ENCODE results near the gene PCDHGC4. TPM values are rescaled to one million over a fixed set of nuclear protein-coding genes. Genes with fewer than 3 reads are reported as not detected.

The PCDHGC4 gene
- total RNA-seq, 2 experiments from 2014 or later = not detected

DNA sequence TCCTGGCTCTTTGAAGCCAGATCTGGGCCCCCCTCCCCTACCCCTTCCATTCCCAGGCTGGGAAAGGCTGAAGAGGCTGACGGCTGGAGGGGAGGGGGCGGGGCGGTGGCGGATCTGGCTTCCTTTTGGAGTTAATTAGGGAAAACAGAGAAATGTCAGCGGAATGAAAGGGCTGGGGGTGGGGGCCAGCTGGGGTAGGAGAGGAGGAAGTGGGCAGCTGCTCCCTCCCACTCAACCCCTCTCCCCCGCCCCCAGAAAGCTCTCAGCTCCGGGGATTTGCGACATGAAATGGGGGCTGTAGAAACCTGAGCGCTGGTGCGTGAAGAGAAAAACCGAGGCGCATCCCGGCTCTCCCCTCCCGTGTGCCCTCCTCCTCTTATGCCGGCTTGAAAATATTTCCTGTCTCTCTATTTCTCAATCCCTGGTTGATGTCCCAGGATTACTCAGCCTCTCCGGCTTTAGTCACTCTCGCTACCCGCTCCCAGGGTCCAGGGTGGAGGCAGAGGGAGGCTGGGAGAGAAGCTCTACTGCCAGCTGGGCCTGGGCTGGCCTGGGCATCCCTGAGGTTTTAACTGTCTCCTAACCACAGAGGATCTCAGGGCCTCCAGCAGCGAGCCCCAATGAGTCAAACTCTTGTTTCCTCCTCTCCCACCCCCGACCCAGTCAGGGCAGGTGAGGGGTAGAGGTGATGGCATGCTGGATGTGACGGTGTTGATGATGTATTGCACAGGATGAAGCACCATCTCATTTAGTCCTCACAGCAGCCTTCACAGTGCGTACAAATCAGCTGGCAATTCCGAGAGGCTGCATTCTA lies 24.2 kb downstream of the PCDHGC4 start:
- ChIA-PET POLR2A (interaction anchor here (0.8 kb wide), 1 partner anchor 32 kb away, joined by 3 read pairs; no protein-coding TSS in a partner anchor), CTCF (interaction anchor here (1.5 to 1.8 kb wide), 2 partner anchors 55 to 97 kb away, joined by 3 to 5 read pairs; no protein-coding TSS in a partner anchor)

- CTCF ChIA-PET = interaction anchor here (0.7 to 1.5 kb wide), 4 partner anchors 54 to 288 kb away, joined by 3 read pairs; no protein-coding TSS in a partner anchor
Measured at GRCh38 chr5:141510160-141510559, 25.3 kb downstream of the PCDHGC4 start.

DNA sequence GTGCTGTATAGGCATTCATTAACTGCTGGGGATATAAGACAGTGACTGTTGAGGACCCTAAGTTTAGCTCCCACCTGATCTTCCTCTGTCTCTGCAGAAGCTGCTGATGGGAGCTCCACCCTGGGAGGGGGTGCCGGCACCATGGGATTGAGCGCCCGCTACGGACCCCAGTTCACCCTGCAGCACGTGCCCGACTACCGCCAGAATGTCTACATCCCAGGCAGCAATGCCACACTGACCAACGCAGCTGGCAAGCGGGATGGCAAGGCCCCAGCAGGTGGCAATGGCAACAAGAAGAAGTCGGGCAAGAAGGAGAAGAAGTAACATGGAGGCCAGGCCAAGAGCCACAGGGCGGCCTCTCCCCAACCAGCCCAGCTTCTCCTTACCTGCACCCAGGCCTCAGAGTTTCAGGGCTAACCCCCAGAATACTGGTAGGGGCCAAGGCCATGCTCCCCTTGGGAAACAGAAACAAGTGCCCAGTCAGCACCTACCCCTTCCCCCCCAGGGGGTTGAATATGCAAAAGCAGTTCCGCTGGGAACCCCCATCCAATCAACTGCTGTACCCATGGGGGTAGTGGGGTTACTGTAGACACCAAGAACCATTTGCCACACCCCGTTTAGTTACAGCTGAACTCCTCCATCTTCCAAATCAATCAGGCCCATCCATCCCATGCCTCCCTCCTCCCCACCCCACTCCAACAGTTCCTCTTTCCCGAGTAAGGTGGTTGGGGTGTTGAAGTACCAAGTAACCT lies 26.2 kb downstream of the PCDHGC4 start:
- CTCF ChIA-PET = interaction anchor here (0.9 to 1.5 kb wide), 4 partner anchors 13 to 191 kb away, joined by 3 to 4 read pairs (median 3); partner anchors contain the start of gene TAF7
- POLR2A ChIA-PET = no interaction called here

More at GRCh38 chr5:141510160-141510559, 25.3 kb downstream of the PCDHGC4 start:
- POLR2A ChIA-PET = interaction anchor here (0.7 kb wide), 1 partner anchor 136 kb away, joined by 4 read pairs; no protein-coding TSS in a partner anchor

GRCh38 chr5:141511771-141512325 lies 27.0 kb downstream of the PCDHGC4 start:
- POLR2A ChIA-PET = no interaction called here
- CTCF ChIA-PET = interaction anchor here (0.5 to 2.4 kb wide), 7 partner anchors 12 to 192 kb away, joined by 3 to 9 read pairs (median 4); partner anchors contain the start of genes PCDHGA10 and TAF7

GRCh38 chr5:141512390-141512910 lies 27.6 kb downstream of the PCDHGC4 start:
- POLR2A ChIA-PET = interaction anchor here (0.6 to 1.0 kb wide), 2 partner anchors 28 to 52 kb away, joined by 3 to 4 read pairs; partner anchors contain the start of gene PCDHGC4
- CTCF ChIA-PET = interaction anchor here (0.5 to 2.4 kb wide), 17 partner anchors 9 to 192 kb away, joined by 3 to 9 read pairs (median 4); partner anchors contain the start of genes PCDHGA1, PCDHGA10, PCDHGA12 and PCDHGA2

- CTCF ChIA-PET = interaction anchor here (0.6 to 2.4 kb wide), 16 partner anchors 8 to 184 kb away, joined by 3 to 9 read pairs (median 4); partner anchors contain the start of genes PCDHGA1, PCDHGA10, PCDHGA12 and PCDHGA2
- POLR2A ChIA-PET = interaction anchor here (0.6 to 1.0 kb wide), 3 partner anchors 28 to 161 kb away, joined by 3 to 4 read pairs (median 3); partner anchors contain the start of gene PCDHGC4
Measured at GRCh38 chr5:141512911-141513626, 28.2 kb downstream of the PCDHGC4 start.

DNA sequence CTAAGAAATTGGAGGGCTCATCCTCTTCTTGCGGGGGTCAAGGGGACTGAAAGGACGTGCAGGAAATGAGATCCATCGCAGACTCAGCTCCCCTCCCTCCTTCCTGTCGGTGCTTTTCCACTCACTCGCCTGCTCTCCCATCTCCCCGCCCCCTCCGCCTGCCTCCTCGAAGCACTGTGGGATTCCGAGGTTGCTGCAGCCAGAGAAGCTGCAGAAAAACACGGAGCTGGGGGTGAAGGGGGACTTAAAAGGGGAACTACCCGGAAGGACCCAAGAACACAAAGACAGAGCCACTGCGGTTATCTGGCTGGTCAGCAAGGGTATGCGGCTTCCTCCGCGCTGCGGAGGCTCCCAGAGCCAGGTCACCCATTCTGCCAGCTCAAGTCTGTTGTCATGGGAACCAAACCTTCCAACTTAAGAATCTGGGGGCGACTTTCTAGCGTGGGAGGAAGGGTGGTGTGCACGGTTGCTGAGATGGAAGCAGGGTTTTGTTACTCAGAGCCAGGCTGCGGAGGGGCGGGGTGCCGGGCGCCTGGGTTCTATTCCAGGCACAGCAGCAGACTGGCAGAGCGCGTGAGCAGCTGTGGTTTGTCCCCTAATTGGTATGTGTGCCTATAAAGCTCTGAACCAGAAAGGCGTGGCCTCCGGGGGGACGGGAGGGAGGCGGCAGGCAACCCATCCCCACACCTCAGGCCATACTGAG lies 28.9 kb downstream of the PCDHGC4 start:
- ChIA-PET POLR2A (interaction anchor here (0.8 kb wide), 1 partner anchor 161 kb away, joined by 3 read pairs; no protein-coding TSS in a partner anchor), CTCF (interaction anchor here (1.1 to 2.4 kb wide), 8 partner anchors 9 to 101 kb away, joined by 3 to 9 read pairs (median 4); partner anchors contain the start of genes PCDHGA10, PCDHGA12 and PCDHGB7)

GRCh38 chr5:141514330-141515133 lies 29.7 kb downstream of the PCDHGC4 start:
- POLR2A ChIA-PET = no interaction called here
- CTCF ChIA-PET = interaction anchor here (0.7 to 1.8 kb wide), 6 partner anchors 9 to 99 kb away, joined by 3 to 4 read pairs (median 3); partner anchors contain the start of genes PCDHGA12 and PCDHGB7

DNA sequence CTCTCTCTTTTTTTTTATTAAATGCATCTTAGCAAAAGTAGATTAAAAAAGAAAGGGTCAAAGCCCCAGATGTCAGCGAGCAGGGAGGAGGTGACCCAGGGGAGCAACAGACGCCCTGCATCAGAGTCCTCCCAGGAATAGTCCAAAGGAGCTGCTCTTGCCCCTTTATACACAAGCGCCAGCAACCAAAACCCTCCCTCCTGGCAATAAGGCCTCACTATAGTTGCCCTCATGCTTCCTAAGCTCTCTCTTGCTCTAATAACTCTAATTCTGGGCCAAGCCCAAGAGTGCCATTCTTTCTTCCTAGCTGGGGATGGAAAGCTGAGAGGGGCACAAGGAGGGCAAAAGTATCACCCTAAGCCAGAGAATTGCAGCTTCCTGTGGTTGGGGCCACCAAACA lies 30.3 kb downstream of the PCDHGC4 start:
- ChIA-PET CTCF (interaction anchor here (1.0 to 1.1 kb wide), 2 partner anchors 9 to 99 kb away, joined by 3 read pairs; no protein-coding TSS in a partner anchor), POLR2A (no interaction called here)

DNA sequence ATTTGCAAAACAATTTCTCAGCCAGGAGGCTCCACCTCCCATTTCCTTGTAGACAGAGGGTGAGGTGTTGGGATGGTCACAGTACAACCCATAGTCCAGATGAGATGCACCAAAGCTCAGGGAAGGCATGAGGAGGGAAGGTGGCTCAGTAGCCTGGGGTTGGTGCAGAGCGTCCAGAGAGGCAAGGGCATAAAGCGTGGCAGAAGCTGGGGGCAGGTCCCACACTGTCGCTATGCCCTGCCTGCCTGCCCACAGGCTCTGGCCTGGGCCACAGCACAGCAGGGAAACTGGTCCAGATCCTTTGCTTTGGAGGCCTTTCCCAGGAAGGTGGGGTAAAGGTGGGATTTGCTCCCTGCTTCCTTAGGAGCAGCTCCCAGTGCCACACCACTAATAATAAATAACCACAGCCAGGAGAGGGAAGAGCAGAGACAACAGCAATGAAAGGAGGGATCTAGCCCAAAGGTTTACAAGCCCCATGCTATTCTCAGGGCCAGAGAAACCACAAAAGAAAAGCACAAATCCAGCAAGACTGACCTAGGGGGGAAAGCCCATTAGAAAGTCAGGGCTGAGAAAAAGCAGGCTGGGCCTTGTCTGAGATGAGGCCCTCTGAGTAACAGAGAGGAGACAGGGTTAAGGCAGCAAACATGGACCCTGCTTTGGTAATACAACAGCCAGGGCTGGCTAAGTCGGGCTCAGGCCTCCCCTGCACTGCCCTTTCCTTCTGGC lies 31.3 kb downstream of the PCDHGC4 start:
- ChIA-PET POLR2A (no interaction called here), CTCF (interaction anchor here (1.2 kb wide), 1 partner anchor 51 kb away, joined by 7 read pairs; no protein-coding TSS in a partner anchor)

DNA sequence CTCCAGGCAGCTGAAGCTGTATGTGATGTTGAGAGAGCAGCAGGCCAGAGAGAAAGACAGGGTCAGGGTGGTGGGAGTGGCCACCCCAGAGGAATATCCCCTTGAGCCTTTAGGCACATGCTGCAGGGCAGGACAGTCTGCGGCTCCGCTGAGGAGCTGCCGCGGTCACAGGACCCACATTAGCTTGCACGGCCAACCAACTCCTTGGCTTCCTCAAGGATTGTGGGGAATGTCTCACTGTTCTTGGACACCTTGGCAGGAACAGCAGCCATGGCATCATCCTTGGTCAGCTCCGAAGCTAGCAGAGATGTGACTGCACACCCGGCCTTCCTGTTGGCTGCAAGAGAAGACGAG lies 31.8 kb downstream of the PCDHGC4 start:
- ChIA-PET CTCF (interaction anchor here (1.2 kb wide), 1 partner anchor 51 kb away, joined by 7 read pairs; no protein-coding TSS in a partner anchor), POLR2A (no interaction called here)

- POLR2A ChIA-PET = no interaction called here
- CTCF ChIA-PET = interaction anchor here (1.0 to 1.2 kb wide), 3 partner anchors 41 to 95 kb away, joined by 3 to 7 read pairs (median 3); no protein-coding TSS in a partner anchor
Measured at GRCh38 chr5:141517312-141517711, 32.5 kb downstream of the PCDHGC4 start.

DNA sequence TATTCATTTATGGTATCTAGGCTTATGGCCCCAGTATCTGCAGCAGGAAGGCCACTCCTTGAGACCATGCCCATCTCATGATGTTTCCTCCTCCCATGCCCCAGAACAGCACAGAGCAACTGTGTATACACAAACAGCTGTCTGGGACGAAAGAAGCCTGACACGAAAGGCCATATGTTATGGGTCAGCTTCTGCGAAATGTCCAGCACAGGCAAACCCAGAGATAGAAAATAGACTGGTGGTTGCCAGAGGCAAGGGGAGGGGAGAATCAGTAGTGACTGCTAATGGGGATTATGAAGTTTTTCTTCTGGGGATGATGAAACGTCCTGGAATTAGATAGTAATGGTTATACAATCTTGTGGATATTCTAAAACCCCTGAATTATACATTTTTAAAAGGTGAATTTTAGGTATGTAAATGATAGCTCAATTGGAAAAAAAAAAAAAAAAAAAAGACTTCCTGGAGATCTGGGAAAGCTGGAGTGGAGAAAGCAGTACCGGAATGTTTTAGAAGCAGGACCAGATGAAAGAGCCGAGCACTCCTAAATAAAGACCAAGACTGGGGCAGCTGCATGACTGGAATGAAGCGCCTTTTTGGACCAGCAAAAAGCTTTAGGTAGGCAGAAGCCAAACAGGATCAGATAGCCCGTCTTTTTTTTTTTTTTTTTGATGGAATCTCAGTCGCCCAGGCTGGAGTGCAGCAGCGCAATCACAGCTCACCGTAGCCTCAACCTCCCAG lies 33.2 kb downstream of the PCDHGC4 start:
- ChIA-PET POLR2A (no interaction called here), CTCF (interaction anchor here (1.0 to 1.1 kb wide), 2 partner anchors 40 to 96 kb away, joined by 3 read pairs; no protein-coding TSS in a partner anchor)

DNA sequence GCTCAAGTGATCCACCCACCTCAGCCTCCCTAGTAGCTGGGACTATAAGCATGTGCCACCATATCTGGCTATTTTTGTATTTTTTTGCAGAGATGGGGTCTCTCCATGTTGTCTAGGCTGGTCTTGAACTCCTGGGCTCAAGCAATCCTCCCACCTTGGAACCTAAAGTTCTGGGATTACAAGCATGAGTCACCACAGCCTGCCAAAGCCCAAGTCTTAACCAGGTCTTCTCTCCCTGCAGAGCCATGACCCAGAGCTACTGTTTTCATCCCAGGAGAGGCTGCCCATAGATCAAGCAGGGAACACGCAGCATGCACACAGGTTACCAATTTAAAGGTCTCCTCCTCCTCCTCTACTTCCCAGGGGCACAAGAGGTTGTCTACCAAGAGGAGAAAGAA lies 33.8 kb downstream of the PCDHGC4 start:
- CTCF ChIA-PET = no interaction called here
- POLR2A ChIA-PET = no interaction called here
